Body of pancreas (tissue), 4 donors: ENCODE data around the gene CYP2A7. TPM values are rescaled to one million over a fixed set of nuclear protein-coding genes. Genes with fewer than 3 reads are reported as not detected.
"Not testable (repeated sequence)": the region's sequence is repeated elsewhere in the genome, so short reads cannot be mapped to it uniquely, and the experiment has no call there.

Source experiments
- ATAC-seq: fragments of 150-250 bp; one replicate; pipeline ENCODE4 v1.9.1; 2016
- DNase-seq, 4 donors: peaks; one replicate each; pipeline ENCODE4 v3.0.0-alpha.2; 2019
- H3K27ac ChIP-seq, 4 donors: fragments of 200-600 bp; sonication (generic); 1 replicate in 3 of 4; 2 replicates in 1 of 4; pipeline versions ENCODE4 v1.5.1 to v1.6.1; 2016 to 2019; ENCODE audit warnings: mild to moderate bottlenecking in 1 of 4, mixed read lengths in 1 of 4, moderate library complexity in 1 of 4
- H3K27me3 ChIP-seq, 2 donors: fragments of 200-600 bp; sonication (generic); one replicate each; pipeline ENCODE4 v1.6.0; 2016; ENCODE audit warnings: mild to moderate bottlenecking in 1 of 2
- H3K36me3 ChIP-seq, 2 donors: fragments of 200-600 bp; sonication (generic); replicated peaks in 1 of 2; 2 replicates each; pipeline ENCODE4 v1.5.1; 2016; ENCODE audit warnings: low read depth in 2 of 2; ENCODE audit not compliant: insufficient read depth in 1 of 2
- H3K4me1 ChIP-seq: fragments of 200-600 bp; sonication (generic); one replicate; pipeline ENCODE4 v1.6.0; 2016
- H3K4me3 ChIP-seq, 2 donors: fragments of 200-600 bp; sonication (generic); 1 replicate in 1 of 2; 2 replicates in 1 of 2; pipeline ENCODE4 v1.5.1; 2016 to 2019
- H3K9me3 ChIP-seq, 3 donors: fragments of 200-600 bp; sonication (generic); 1 replicate in 2 of 3; 2 replicates in 1 of 3; pipeline ENCODE4 v1.5.1; 2016
- POLR2A ChIP-seq, 3 donors: fragments of 450-650 bp; IDR thresholded peaks; one replicate each; pipeline ENCODE4 v1.6.1; 2016; ENCODE audit warnings: antibody characterized with exemption in 3 of 3, mild to moderate bottlenecking in 2 of 3
- WGBS, 2 donors: methylation state at CpG; one replicate each; pipeline ENCODE4 v1.1.5; 2017; 5-methylcytosine and 5-hydroxymethylcytosine counted together
- intact Hi-C: fragments of 100-400 bp; cut with DNase I; formaldehyde crosslinking; loops from one replicate; pipeline ENCODE4 v1.15.1; 2023
- total RNA-seq, 2 donors: library from RNA; depleted of rRNA; stranded (reverse); fragments of >200 nt; gene quantifications; one replicate each; pipeline ENCODE4 v1.1.0, GENCODE V29; 2016
- TF ChIP-seq, protein P1 (sequence below), 7 experiments: fragments of 450-650 bp in 4 of 7; fragments of 200-600 bp in 3 of 7; sonication (generic) in 3 of 7; IDR thresholded peaks; one replicate each; pipeline ENCODE4 v1.5.1; 2016 to 2019; ENCODE audit warnings: antibody characterized with exemption in 7 of 7

CYP2A7 gene
- total RNA-seq, 2 donors from 2014 or later = not detected

GRCh38 chr19:40872209-40872608 is 9.8 kb downstream of the CYP2A7 start:
- H3K9me3 ChIP-seq = no peaks in the 10 kb centered on the region
- TF ChIP-seq, protein P1, sequence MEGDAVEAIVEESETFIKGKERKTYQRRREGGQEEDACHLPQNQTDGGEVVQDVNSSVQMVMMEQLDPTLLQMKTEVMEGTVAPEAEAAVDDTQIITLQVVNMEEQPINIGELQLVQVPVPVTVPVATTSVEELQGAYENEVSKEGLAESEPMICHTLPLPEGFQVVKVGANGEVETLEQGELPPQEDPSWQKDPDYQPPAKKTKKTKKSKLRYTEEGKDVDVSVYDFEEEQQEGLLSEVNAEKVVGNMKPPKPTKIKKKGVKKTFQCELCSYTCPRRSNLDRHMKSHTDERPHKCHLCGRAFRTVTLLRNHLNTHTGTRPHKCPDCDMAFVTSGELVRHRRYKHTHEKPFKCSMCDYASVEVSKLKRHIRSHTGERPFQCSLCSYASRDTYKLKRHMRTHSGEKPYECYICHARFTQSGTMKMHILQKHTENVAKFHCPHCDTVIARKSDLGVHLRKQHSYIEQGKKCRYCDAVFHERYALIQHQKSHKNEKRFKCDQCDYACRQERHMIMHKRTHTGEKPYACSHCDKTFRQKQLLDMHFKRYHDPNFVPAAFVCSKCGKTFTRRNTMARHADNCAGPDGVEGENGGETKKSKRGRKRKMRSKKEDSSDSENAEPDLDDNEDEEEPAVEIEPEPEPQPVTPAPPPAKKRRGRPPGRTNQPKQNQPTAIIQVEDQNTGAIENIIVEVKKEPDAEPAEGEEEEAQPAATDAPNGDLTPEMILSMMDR (IDR thresholded peaks at IDR 0.05) = no peak
- TF ChIP-seq POLR2A (IDR thresholded peaks at IDR 0.05) = no peak
- no peaks in the 10 kb centered on the region for H3K36me3 ChIP-seq
- intact Hi-C loops = no loop called here
- H3K27me3 ChIP-seq = no peaks in the 10 kb centered on the region
- H3K27ac ChIP-seq = no peak overlapping the region
- no peaks in the 10 kb centered on the region for H3K4me1 ChIP-seq
- 76 to 91% methylated on average over 2 of the region's 2 CpGs for WGBS, 2 donors
- no peak for DNase-seq
- no peak overlapping the region for H3K4me3 ChIP-seq
- ATAC-seq = no peak

DNA sequence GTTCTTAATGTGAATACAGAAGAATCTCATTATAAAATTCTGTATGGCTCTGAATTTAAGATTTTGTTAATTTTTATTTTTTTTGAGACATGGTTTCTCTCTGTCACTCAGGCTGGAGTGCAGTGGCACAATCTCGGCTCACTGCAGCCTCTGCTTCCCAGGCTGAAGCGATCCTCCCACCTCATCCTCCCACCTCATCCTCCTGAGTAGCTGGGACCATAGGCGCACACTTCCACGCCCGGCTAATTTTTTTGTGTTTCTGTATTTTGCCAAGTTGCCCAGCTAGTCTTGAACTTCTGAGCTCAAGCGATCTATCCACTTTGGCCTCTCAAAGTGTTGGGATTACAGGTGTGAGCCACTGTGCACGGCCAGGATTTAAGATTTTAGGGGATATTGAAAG is 14.3 kb downstream of the CYP2A7 start:
- TF ChIP-seq POLR2A (IDR thresholded peaks at IDR 0.05) = no peak
- TF ChIP-seq, protein P1 (IDR thresholded peaks at IDR 0.05) = no peak
- no peak overlapping the region for H3K4me3 ChIP-seq
- no peaks in the 10 kb centered on the region for H3K27me3 ChIP-seq
- H3K4me1 ChIP-seq = no peaks in the 10 kb centered on the region
- WGBS, 2 donors = 76 to 86% methylated on average over 4 to 7 of the region's 7 CpGs
- H3K27ac ChIP-seq = no peak overlapping the region
- no peak for DNase-seq
- intact Hi-C loops = no loop called here
- no peaks in the 10 kb centered on the region for H3K36me3 ChIP-seq
- ATAC-seq = no peak
- no peaks in the 10 kb centered on the region for H3K9me3 ChIP-seq

DNA sequence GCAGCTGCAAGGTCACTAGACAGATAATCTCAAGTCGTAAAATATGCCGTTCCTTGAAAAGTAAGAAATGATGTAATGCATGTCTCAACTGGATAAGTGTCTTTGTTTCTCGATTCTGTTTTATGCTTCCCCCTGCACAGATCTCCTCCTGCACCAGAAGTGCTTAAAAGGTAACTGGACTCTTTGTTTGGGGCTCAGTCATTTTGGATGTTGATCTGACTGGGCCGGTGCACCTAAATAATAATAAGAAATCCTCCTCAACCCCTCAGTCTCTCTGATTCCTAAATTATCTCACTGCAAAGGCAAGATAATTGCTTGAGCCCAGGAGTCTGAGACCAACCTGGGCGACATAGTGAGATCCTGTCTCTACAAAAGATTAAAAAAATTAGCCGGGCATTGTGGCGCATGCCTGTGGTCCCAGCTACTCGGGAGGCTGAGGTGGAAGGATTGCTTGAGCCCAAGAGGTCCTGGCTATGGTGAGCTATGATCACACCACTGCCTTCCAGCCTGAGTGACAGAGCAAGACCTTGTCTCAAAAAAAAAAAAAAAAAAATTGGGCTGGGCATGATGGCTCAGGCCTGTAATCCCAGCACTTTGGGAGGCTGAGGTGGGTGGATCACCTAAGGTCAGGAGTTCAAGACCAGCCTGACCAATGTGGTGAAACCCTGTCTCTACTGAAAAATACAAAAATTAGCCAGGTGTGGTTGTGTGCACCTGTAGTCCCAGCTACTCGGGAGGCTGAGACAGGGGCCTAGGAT is 17.1 kb downstream of the CYP2A7 start:
- DNase-seq, H3K4me3 ChIP-seq, H3K4me1 ChIP-seq, H3K27me3 ChIP-seq, H3K9me3 ChIP-seq, intact Hi-C loops, H3K36me3 ChIP-seq, H3K27ac ChIP-seq, ATAC-seq: not testable (repeated sequence)
- WGBS, 2 donors = 57 to 61% methylated on average over 7 to 9 of the region's 9 CpGs

DNA sequence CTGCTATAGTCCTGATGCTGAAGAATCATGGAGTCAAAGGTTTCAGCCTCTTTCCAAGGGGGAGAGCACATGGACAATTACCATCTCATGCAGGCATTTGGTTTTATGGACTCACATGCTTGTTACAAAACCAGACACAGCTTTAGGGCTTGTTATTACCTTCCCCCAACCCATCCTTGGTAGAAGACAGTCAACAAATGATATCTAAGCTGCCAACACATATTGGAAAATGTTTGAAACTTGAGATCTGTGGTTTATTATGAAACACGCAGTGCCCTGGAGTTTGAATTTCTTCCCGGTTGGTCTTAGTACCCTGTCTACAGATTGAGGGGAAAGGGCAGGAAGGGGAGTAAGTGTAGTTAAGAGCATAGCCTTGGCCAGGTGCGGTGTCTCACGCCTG is 19.2 kb downstream of the CYP2A7 start:
- intact Hi-C loops = no loop called here
- Histone ChIP-seq H3K4me3 (no peak overlapping the region), H3K9me3 (no peaks in the 10 kb centered on the region), H3K36me3 (no peaks in the 10 kb centered on the region), H3K27me3 (no peaks in the 10 kb centered on the region), H3K4me1 (no peaks in the 10 kb centered on the region), H3K27ac (no peak overlapping the region)
- WGBS, 2 donors = 75 to 85% methylated on average over 3 to 4 of the region's 4 CpGs
- ATAC-seq = no peak
- TF ChIP-seq POLR2A (IDR thresholded peaks at IDR 0.05) = no peak
- no peak for DNase-seq

DNA sequence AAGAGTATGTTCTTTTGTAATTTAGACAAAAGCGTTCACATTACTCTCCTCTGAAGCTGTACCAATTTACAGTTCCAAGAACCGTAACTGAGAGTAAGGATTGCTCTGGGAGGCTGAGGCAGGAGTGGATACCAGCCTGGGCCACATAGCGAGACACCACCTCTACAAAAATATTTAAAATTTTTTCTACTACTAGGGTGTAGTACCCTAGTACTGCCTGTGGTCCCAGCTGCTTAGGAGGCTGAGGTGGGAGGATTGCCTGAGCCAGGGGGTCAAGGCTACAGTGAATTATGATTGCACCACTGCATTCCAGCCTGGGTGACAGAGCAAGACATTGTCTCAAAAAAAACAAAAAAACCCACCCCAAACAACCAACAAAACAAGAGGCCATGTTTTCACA is 19.7 kb downstream of the CYP2A7 start:
- Histone ChIP-seq H3K4me3 (no peak overlapping the region), H3K4me1 (no peaks in the 10 kb centered on the region), H3K27ac (no peak overlapping the region), H3K9me3 (no peaks in the 10 kb centered on the region), H3K27me3 (no peaks in the 10 kb centered on the region), H3K36me3 (no peaks in the 10 kb centered on the region)
- no peak for DNase-seq
- ATAC-seq = no peak
- TF ChIP-seq, protein P1 (IDR thresholded peaks at IDR 0.05) = no peak
- TF ChIP-seq POLR2A (IDR thresholded peaks at IDR 0.05) = no peak
- intact Hi-C loops = no loop called here
- WGBS, 2 donors = 95% methylated on average over 3 of the region's 3 CpGs; no CpG with 5 or more reads in 1 of the 2 donors

DNA sequence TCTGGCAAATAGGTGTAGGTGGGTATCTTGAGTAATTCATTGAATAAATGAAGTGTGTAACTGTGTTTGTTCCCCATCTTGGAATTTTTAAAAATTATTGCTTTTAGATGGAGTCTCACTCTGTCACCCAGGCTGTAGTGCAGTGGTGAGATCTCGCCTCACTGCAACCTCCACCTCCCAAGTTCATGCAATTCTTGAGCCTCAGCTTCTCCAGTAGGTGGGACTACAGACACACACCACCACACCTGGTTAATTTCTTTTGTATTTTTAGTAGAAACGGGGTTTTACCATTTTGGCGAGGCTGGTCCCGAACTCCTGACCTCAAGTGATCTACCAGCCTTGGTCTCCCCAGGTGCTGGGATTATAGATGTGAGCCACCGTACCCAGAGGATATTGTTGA is 23.9 kb downstream of the CYP2A7 start:
- no peak for DNase-seq
- WGBS, 2 donors = 85 to 86% methylated on average over 4 to 5 of the region's 5 CpGs
- H3K4me3 ChIP-seq = no peak overlapping the region
- H3K27ac ChIP-seq = no peak overlapping the region
- ATAC-seq = no peak
- no peaks in the 10 kb centered on the region for H3K36me3 ChIP-seq
- H3K4me1 ChIP-seq = no peaks in the 10 kb centered on the region
- intact Hi-C loops = no loop called here
- TF ChIP-seq, protein P1 (IDR thresholded peaks at IDR 0.05) = no peak
- TF ChIP-seq POLR2A (IDR thresholded peaks at IDR 0.05) = no peak
- H3K27me3 ChIP-seq = no peaks in the 10 kb centered on the region
- no peaks in the 10 kb centered on the region for H3K9me3 ChIP-seq

- intact Hi-C loops, ATAC-seq, H3K27ac ChIP-seq, H3K27me3 ChIP-seq, H3K4me3 ChIP-seq, H3K9me3 ChIP-seq, DNase-seq, H3K36me3 ChIP-seq, H3K4me1 ChIP-seq: not testable (repeated sequence)
- 9 to 18% methylated on average over 2 of the region's 3 CpGs for WGBS, 2 donors
Measured at GRCh38 chr19:40852467-40853152, 29.4 kb downstream of the CYP2A7 start.

DNA sequence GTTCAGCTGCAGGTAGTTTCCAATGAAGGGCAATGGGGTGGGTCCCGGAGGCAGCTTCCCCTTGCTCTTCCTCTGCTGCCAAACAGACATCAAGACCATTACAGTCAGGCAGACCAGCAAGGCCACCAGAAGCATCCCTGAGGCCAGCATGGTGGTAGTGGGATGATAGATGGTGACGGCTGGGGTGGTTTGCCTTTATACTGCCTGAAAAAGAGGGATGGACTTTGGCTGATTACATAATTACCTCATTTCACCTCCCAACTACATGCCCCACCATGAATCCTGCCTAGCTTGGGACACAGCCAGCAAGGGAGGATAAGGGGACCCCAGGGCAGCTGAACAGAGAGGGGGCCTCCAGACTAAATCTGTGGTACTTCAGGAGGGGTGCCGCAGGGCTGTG is 31.8 kb downstream of the CYP2A7 start, which contains the start of gene CYP2A6:
Gene CYP2A6, minus strand, starts transcription at position 171 of the 400 bp plus-strand sequence. Its CDS starts 21 bp downstream, at position 150.
- ATAC-seq, H3K4me1 ChIP-seq, H3K9me3 ChIP-seq, H3K27ac ChIP-seq, H3K36me3 ChIP-seq, DNase-seq, H3K27me3 ChIP-seq, intact Hi-C loops, H3K4me3 ChIP-seq: not testable (repeated sequence)
- 83 to 95% methylated on average over 1 to 3 of the region's 3 CpGs for WGBS, 2 donors
